Mucosa of descending colon (tissue), 3 donors: ENCODE data around the gene DDX10. TPM values are rescaled to one million over a fixed set of nuclear protein-coding genes. Genes with fewer than 3 reads are reported as not detected.
"Not testable (repeated sequence)": the region's sequence is repeated elsewhere in the genome, so short reads cannot be mapped to it uniquely, and the experiment has no call there.

ENCODE experiments used
- ATAC-seq: fragments of 200-7000 bp; cut with Tn5 transposase; one replicate; pipeline ENCODE4 v1.9.1; 2020; ENCODE audit warnings: mild to moderate bottlenecking, moderate library complexity
- DNase-seq, 3 donors: peaks; one replicate each; pipeline ENCODE4 v3.0.0-alpha.2; 2020
- H3K36me3 ChIP-seq: fragments of 200-600 bp; one replicate; pipeline ENCODE4 v1.8.0; 2021; ENCODE audit warnings: low read depth, mild to moderate bottlenecking
- H3K4me1 ChIP-seq: fragments of 200-600 bp; one replicate; pipeline ENCODE4 v1.8.0; 2021; ENCODE audit warnings: low read depth, mild to moderate bottlenecking
- H3K4me3 ChIP-seq: fragments of 200-600 bp; one replicate; pipeline ENCODE4 v1.8.0; 2021; ENCODE audit warnings: mild to moderate bottlenecking
- H3K9me3 ChIP-seq: fragments of 200-600 bp; one replicate; pipeline ENCODE4 v1.8.0; 2021; ENCODE audit warnings: mild to moderate bottlenecking
- CTCF ChIP-seq: fragments of 200-600 bp; IDR thresholded peaks from one replicate; pipeline ENCODE4 v1.8.0; 2022; ENCODE audit warnings: antibody characterized with exemption, mild to moderate bottlenecking
- intact Hi-C, 2 donors: fragments of 100-400 bp; cut with DNase I in 1 of 2; cut with micrococcal nuclease in 1 of 2; formaldehyde crosslinking; loops; one replicate each; pipeline versions ENCODE4 v1.11.0 to v1.11.1; 2022; cut with DNase I, micrococcal nuclease
- total RNA-seq, 3 donors: library from RNA; stranded (reverse); fragmentation: NEBNext Ultra II Directional in 2 of 3; extraction: Animal tissue kit (Norgen Biotek cat#: 25700) in 2 of 3; gene quantifications; one replicate each; pipeline versions ENCODE4 v1.2.1 to v1.2.4, GENCODE V29; 2021 to 2023
- donor health status: DM: no; HTN: no; CAD: no; lungs with moderate emphysema.
- donor health status: DM: no; HTN: no; CAD: no.
- donor health status: DM: no; HTN: yes; CAD: no.

The DDX10 gene
- total RNA-seq, 3 donors from 2014 or later: 16.1 to 18.3 (median 17.3) TPM

GRCh38 chr11:108817976-108818375, 153.1 kb downstream of the DDX10 start:
- ATAC-seq: no peak
- TF ChIP-seq CTCF: no peak
- intact Hi-C loops: no loop called here

GRCh38 chr11:108818971-108819370, 154.1 kb downstream of the DDX10 start:
- H3K4me1 ChIP-seq: no peaks in the 10 kb centered on the region
- no peak for TF ChIP-seq CTCF
- no peaks in the 10 kb centered on the region for H3K9me3 ChIP-seq
- ATAC-seq: no peak
- DNase-seq: no peak
- H3K4me3 ChIP-seq: no peak overlapping the region
- intact Hi-C loops: no loop called here
- no peaks in the 10 kb centered on the region for H3K36me3 ChIP-seq

More at GRCh38 chr11:108817976-108818375, 153.1 kb downstream of the DDX10 start:
- H3K9me3 ChIP-seq: no peaks in the 10 kb centered on the region
- no peaks in the 10 kb centered on the region for H3K36me3 ChIP-seq
- DNase-seq: no peak
- no peak overlapping the region for H3K4me3 ChIP-seq
- no peaks in the 10 kb centered on the region for H3K4me1 ChIP-seq

GRCh38 chr11:108819957-108820356, 155.1 kb downstream of the DDX10 start:
- no peak for DNase-seq
- no peak for TF ChIP-seq CTCF
- no peak for ATAC-seq
- no peak overlapping the region for H3K4me3 ChIP-seq
- H3K9me3 ChIP-seq: no peaks in the 10 kb centered on the region
- H3K36me3 ChIP-seq: no peaks in the 10 kb centered on the region
- intact Hi-C loops: no loop called here
- H3K4me1 ChIP-seq: no peaks in the 10 kb centered on the region

- DNase-seq, H3K9me3 ChIP-seq, ATAC-seq, H3K36me3 ChIP-seq, H3K4me3 ChIP-seq, intact Hi-C loops, H3K4me1 ChIP-seq: not testable (repeated sequence)
These were observed 159.1 kb downstream of the DDX10 start for GRCh38 chr11:108823960-108824359.

GRCh38 chr11:108824545-108824944, 159.7 kb downstream of the DDX10 start:
- intact Hi-C loops: no loop called here
- H3K36me3 ChIP-seq: no peaks in the 10 kb centered on the region
- H3K4me3 ChIP-seq: no peak overlapping the region
- no peak for ATAC-seq
- H3K9me3 ChIP-seq: no peaks in the 10 kb centered on the region
- no peak for DNase-seq
- H3K4me1 ChIP-seq: no peaks in the 10 kb centered on the region
- TF ChIP-seq CTCF: no peak

- intact Hi-C loops: no loop called here
- DNase-seq: no peak
- no peak overlapping the region for H3K4me3 ChIP-seq
- H3K36me3 ChIP-seq: no peaks in the 10 kb centered on the region
- no peak for ATAC-seq
- no peaks in the 10 kb centered on the region for H3K4me1 ChIP-seq
- no peaks in the 10 kb centered on the region for H3K9me3 ChIP-seq
- no peak for TF ChIP-seq CTCF
These were observed 160.5 kb downstream of the DDX10 start for GRCh38 chr11:108825381-108825780.
